HEK293 (cell line): ENCODE data around the gene UBXN10.
A peak's percentile ranks its signal among the peaks of the same experiment; 100 is the strongest.

Source experiments
- CTCF ChIA-PET: fragments of 350-600 bp; formaldehyde crosslinking; extraction: SDS; loops from one replicate; lab custom pipeline; 2021; ENCODE audit warnings: antibody characterized with exemption; lab: Yijun Ruan, JAX
- POLR2A ChIA-PET: fragments of 300-600 bp; formaldehyde crosslinking; extraction: SDS; loops from one replicate; lab custom pipeline; 2020; ENCODE audit warnings: antibody characterized with exemption, inconsistent platforms; lab: Yijun Ruan, JAX
- H3K27ac ChIP-seq: fragments of 200-500 bp; sonication (Bioruptor generic); 2 replicates; pipeline ENCODE4 v1.5.1; 2014; ENCODE audit warnings: low read depth, low read length, control low read depth, inconsistent platforms; ENCODE audit errors: extremely low read depth
- H3K36me3 ChIP-seq, 2 experiments: fragments of 200-500 bp in 1 of 2; sonication (Bioruptor generic) in 1 of 2; 1 replicate in 1 of 2; 2 replicates in 1 of 2; pipeline ENCODE4 v1.5.1; 2014 to 2017; ENCODE audit warnings: inconsistent platforms in 2 of 2, low read length in 2 of 2; ENCODE audit not compliant: control insufficient read depth in 2 of 2, insufficient read depth in 1 of 2
- H3K4me1 ChIP-seq: fragments of 200-500 bp; sonication (Bioruptor generic); 2 replicates; pipeline ENCODE4 v1.5.1; 2014; ENCODE audit warnings: mild to moderate bottlenecking, low read length, inconsistent platforms; ENCODE audit not compliant: control insufficient read depth, insufficient read depth
- H3K4me3 ChIP-seq: 2 replicates; pipeline ENCODE4 v1.5.1; 2011; ENCODE audit warnings: low read depth, mild to moderate bottlenecking, control low read depth, low read length, moderate library complexity
- H3K9me3 ChIP-seq: fragments of 200-500 bp; sonication (Bioruptor generic); 2 replicates; pipeline ENCODE4 v1.5.1; 2014; ENCODE audit warnings: low read depth, low read length, inconsistent platforms; ENCODE audit not compliant: control insufficient read depth, insufficient read depth
- EGR2 ChIP-seq: fragments of 450-650 bp; formaldehyde crosslinking; IDR thresholded peaks from 2 replicates; pipeline ENCODE4 v1.5.1; 2016; ENCODE audit warnings: low read depth, missing biosample characterization, missing genetic modification characterization
- KLF1 ChIP-seq: fragments of 450-650 bp; formaldehyde crosslinking; IDR thresholded peaks from 2 replicates; pipeline ENCODE4 v1.5.1; 2016; ENCODE audit warnings: missing biosample characterization, missing genetic modification characterization
- ZBTB17 ChIP-seq: fragments of 450-650 bp; formaldehyde crosslinking; IDR thresholded peaks from 2 replicates; pipeline ENCODE4 v1.5.1; 2016; ENCODE audit warnings: missing biosample characterization, missing genetic modification characterization
- ZBTB7A ChIP-seq: fragments of 450-650 bp; formaldehyde crosslinking; IDR thresholded peaks from 2 replicates; pipeline ENCODE4 v1.5.1; 2016; ENCODE audit warnings: low read depth, missing biosample characterization, missing genetic modification characterization
- ZFHX2 ChIP-seq: fragments of 450-650 bp; formaldehyde crosslinking; conservative IDR thresholded peaks from 2 replicates; pipeline ENCODE4 v1.5.1; 2016; ENCODE audit warnings: missing biosample characterization, missing genetic modification characterization
- ZNF10 ChIP-seq: fragments of 450-650 bp; formaldehyde crosslinking; IDR thresholded peaks from 2 replicates; pipeline ENCODE4 v1.5.1; 2017; ENCODE audit warnings: missing biosample characterization, missing genetic modification characterization
- ZNF114 ChIP-seq: fragments of 450-650 bp; formaldehyde crosslinking; IDR thresholded peaks from 2 replicates; pipeline ENCODE4 v1.5.0; 2017; ENCODE audit warnings: missing biosample characterization, missing genetic modification characterization
- ZNF16 ChIP-seq: fragments of 450-650 bp; formaldehyde crosslinking; IDR thresholded peaks from 2 replicates; pipeline ENCODE4 v1.5.1; 2016; ENCODE audit warnings: low read depth, missing biosample characterization, missing genetic modification characterization
- ZNF239 ChIP-seq: fragments of 450-650 bp; formaldehyde crosslinking; IDR thresholded peaks from 2 replicates; pipeline ENCODE4 v1.5.1; 2016; ENCODE audit warnings: missing biosample characterization, missing genetic modification characterization
- ZNF341 ChIP-seq: fragments of 450-650 bp; formaldehyde crosslinking; IDR thresholded peaks from 2 replicates; pipeline ENCODE4; 2016; ENCODE audit warnings: low read depth, missing biosample characterization, missing genetic modification characterization
- ZNF366 ChIP-seq: fragments of 450-650 bp; formaldehyde crosslinking; conservative IDR thresholded peaks from 2 replicates; pipeline ENCODE4 v1.5.1; 2016; ENCODE audit warnings: missing biosample characterization, missing genetic modification characterization
- ZNF433 ChIP-seq: fragments of 450-650 bp; formaldehyde crosslinking; IDR thresholded peaks from 2 replicates; pipeline ENCODE4 v1.5.1; 2016; ENCODE audit warnings: missing biosample characterization, missing genetic modification characterization, low read depth
- ZNF521 ChIP-seq: fragments of 450-650 bp; formaldehyde crosslinking; IDR thresholded peaks from 2 replicates; pipeline ENCODE4 v1.5.1; 2017; ENCODE audit warnings: missing biosample characterization, mild to moderate bottlenecking, missing genetic modification characterization
- ZNF560 ChIP-seq: fragments of 450-650 bp; formaldehyde crosslinking; IDR thresholded peaks from 2 replicates; pipeline ENCODE4 v1.5.1; 2017; ENCODE audit warnings: missing biosample characterization, missing genetic modification characterization, borderline replicate concordance
- ZNF654 ChIP-seq: fragments of 450-650 bp; formaldehyde crosslinking; IDR thresholded peaks from 2 replicates; pipeline ENCODE4 v1.5.1; 2016; ENCODE audit warnings: low read depth, missing biosample characterization, missing genetic modification characterization
- ZNF660 ChIP-seq: fragments of 450-650 bp; IDR thresholded peaks from 2 replicates; pipeline ENCODE4 v1.5.1; 2018; ENCODE audit warnings: missing biosample characterization, mild to moderate bottlenecking, missing genetic modification characterization
- ZNF670 ChIP-seq: fragments of 450-650 bp; formaldehyde crosslinking; IDR thresholded peaks from 2 replicates; pipeline ENCODE4 v1.5.1; 2016; ENCODE audit warnings: missing biosample characterization, missing genetic modification characterization, low read depth
- ZNF830 ChIP-seq: fragments of 450-650 bp; IDR thresholded peaks from 2 replicates; pipeline ENCODE4 v1.5.0; 2018; ENCODE audit warnings: missing biosample characterization, missing genetic modification characterization, low read depth, mild to moderate bottlenecking, moderate library complexity
- TF ChIP-seq, protein P1 (sequence below): fragments of 450-650 bp; formaldehyde crosslinking; IDR thresholded peaks from 2 replicates; pipeline ENCODE4 v1.5.1; 2017; ENCODE audit warnings: missing biosample characterization, missing genetic modification characterization
- TF ChIP-seq, protein P2 (sequence below): fragments of 450-650 bp; formaldehyde crosslinking; IDR thresholded peaks from 2 replicates; pipeline ENCODE4 v1.5.1; 2016; ENCODE audit warnings: missing biosample characterization, missing genetic modification characterization
- TF ChIP-seq, protein P3 (sequence below): fragments of 450-650 bp; formaldehyde crosslinking; IDR thresholded peaks from 2 replicates; pipeline ENCODE4 v1.5.1; 2016; ENCODE audit warnings: missing biosample characterization, missing genetic modification characterization

Gene UBXN10

DNA sequence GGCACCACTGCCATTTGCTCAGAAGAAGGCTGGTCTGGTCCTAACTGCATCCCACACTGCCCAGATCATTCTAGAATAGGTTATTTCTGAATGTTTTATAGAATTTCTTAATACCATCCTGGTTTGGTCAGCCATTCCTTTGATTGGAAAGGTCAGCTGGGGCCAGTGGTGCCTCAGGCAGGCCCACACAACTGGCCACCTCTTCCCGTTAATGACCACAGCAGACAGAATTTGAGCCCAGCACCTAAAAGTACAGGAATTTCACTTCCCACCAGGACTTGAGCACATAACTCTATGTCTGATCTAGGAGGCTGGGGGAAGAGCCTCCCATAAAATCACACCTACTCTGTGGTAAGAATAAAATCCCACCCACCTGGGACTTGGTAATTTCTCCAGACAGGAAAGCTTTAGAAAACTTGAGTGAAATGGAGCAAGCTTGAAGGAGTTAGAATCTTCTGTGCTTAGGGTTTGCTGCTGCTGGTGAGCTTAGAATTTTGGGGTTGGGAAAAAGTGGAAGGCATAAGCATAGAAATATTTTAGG lies 7.0 kb downstream of the UBXN10 start:
- CTCF ChIA-PET, result interaction anchor here (0.5 to 3.8 kb wide), 9 partner anchors 13 to 275 kb away, joined by 3 to 30 read pairs (median 3); no protein-coding TSS in a partner anchor
- TF ChIP-seq ZNF239 (tag by site-specific recombination) (no peak), ZBTB17 (tag by site-specific recombination) (no peak), ZFHX2 (tag by site-specific recombination) (peak; percentile 40), ZNF830 (tag by site-specific recombination) (no peak), ZNF670 (tag by site-specific recombination) (no peak), KLF1 (tag by site-specific recombination) (no peak), EGR2 (tag by site-specific recombination) (peak; percentile 80), ZNF433 (tag by site-specific recombination) (no peak), ZNF10 (tag by site-specific recombination) (no peak), ZNF560 (tag by site-specific recombination) (no peak), ZNF16 (tag by site-specific recombination) (no peak)
- Histone ChIP-seq H3K4me3 (no peak overlapping the region), H3K9me3 (no peaks in the 10 kb centered on the region), H3K36me3 (no peaks in the 10 kb centered on the region), H3K4me1 (no peaks in the 10 kb centered on the region), H3K27ac (no peak overlapping the region)
- POLR2A ChIA-PET, result no interaction called here

DNA sequence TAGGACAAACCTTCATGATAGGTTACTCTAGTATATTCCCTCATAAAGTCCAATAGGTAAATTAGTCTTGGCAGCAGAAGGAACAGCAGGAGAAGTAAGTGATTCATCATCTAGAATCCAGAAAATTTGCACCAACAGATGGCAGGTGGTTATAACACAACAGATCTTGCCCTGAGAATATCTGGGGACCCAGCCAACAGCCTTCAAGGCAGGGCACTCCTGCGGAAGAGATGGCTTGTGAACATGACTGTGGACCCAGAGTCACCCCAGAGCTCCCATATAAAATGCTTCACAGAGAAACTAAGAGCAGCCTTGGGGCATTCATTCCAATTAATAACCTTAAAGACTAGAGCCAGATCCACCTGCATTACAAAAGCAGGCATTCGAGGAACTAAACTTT lies 8.3 kb downstream of the UBXN10 start:
- POLR2A ChIA-PET, result no interaction called here
- no peak overlapping the region for H3K4me3 ChIP-seq
- no peaks in the 10 kb centered on the region for H3K9me3 ChIP-seq
- H3K27ac ChIP-seq, result no peak overlapping the region
- H3K36me3 ChIP-seq, result no peaks in the 10 kb centered on the region
- no peak for TF ChIP-seq ZNF341 (tag by site-specific recombination)
- TF ChIP-seq, protein P1, sequence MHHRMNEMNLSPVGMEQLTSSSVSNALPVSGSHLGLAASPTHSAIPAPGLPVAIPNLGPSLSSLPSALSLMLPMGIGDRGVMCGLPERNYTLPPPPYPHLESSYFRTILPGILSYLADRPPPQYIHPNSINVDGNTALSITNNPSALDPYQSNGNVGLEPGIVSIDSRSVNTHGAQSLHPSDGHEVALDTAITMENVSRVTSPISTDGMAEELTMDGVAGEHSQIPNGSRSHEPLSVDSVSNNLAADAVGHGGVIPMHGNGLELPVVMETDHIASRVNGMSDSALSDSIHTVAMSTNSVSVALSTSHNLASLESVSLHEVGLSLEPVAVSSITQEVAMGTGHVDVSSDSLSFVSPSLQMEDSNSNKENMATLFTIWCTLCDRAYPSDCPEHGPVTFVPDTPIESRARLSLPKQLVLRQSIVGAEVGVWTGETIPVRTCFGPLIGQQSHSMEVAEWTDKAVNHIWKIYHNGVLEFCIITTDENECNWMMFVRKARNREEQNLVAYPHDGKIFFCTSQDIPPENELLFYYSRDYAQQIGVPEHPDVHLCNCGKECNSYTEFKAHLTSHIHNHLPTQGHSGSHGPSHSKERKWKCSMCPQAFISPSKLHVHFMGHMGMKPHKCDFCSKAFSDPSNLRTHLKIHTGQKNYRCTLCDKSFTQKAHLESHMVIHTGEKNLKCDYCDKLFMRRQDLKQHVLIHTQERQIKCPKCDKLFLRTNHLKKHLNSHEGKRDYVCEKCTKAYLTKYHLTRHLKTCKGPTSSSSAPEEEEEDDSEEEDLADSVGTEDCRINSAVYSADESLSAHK (tag by site-specific recombination), result no peak
- no peak for TF ChIP-seq ZNF114 (tag by site-specific recombination)
- H3K4me1 ChIP-seq, result no peaks in the 10 kb centered on the region
- CTCF ChIA-PET, result interaction anchor here (0.6 to 3.8 kb wide), 15 partner anchors 12 to 397 kb away, joined by 3 to 37 read pairs (median 9); no protein-coding TSS in a partner anchor

DNA sequence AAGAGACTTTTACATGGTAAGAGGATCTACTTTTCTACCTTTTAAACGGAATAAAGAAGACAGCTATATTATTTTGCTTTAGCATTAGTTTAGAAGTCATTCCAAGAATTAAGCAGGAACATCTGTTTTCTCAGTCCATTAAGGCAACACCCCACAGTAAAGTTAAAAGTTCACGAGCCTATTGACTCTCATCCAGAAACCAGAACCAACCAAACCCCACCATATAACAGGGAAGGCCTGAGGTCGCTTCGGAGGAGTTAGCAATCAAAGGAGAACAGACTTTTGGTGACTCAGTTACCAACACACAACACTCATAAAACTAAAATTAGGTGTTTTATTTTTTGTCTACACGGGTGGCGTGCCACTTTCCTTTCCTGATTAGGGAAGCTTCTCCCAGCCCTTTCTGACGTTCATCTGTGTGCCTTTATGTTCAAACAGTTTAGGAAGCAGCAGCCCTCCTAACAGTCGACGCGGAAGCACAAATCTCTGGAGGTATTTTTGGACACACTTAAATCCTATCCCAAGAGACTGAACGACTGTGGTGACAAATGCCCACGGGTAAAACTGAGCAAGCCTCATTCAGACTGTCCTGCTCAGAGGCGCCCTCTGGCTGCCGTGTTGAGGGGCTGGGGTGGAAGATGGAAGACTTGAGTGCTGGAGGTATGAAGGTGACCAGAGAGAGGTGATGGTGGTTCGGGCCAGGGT lies 9.0 kb downstream of the UBXN10 start:
- no peak overlapping the region for H3K27ac ChIP-seq
- no peaks in the 10 kb centered on the region for H3K9me3 ChIP-seq
- POLR2A ChIA-PET, result no interaction called here
- H3K36me3 ChIP-seq, result no peaks in the 10 kb centered on the region
- TF ChIP-seq ZNF660 (tag by site-specific recombination) (peak; percentile 32; the same call in 1 of the 2 replicates), ZBTB7A (tag by site-specific recombination) (no peak), ZNF654 (tag by site-specific recombination) (peak; percentile 24), ZNF366 (tag by site-specific recombination) (peak; percentile 37; the same call in 1 of the 2 replicates), ZNF521 (tag by site-specific recombination) (no peak)
- TF ChIP-seq, protein P2, sequence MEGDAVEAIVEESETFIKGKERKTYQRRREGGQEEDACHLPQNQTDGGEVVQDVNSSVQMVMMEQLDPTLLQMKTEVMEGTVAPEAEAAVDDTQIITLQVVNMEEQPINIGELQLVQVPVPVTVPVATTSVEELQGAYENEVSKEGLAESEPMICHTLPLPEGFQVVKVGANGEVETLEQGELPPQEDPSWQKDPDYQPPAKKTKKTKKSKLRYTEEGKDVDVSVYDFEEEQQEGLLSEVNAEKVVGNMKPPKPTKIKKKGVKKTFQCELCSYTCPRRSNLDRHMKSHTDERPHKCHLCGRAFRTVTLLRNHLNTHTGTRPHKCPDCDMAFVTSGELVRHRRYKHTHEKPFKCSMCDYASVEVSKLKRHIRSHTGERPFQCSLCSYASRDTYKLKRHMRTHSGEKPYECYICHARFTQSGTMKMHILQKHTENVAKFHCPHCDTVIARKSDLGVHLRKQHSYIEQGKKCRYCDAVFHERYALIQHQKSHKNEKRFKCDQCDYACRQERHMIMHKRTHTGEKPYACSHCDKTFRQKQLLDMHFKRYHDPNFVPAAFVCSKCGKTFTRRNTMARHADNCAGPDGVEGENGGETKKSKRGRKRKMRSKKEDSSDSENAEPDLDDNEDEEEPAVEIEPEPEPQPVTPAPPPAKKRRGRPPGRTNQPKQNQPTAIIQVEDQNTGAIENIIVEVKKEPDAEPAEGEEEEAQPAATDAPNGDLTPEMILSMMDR, result 0 out of 2 replicates have a peak, but pooled peaks have one; percentile 40
- TF ChIP-seq, protein P3, sequence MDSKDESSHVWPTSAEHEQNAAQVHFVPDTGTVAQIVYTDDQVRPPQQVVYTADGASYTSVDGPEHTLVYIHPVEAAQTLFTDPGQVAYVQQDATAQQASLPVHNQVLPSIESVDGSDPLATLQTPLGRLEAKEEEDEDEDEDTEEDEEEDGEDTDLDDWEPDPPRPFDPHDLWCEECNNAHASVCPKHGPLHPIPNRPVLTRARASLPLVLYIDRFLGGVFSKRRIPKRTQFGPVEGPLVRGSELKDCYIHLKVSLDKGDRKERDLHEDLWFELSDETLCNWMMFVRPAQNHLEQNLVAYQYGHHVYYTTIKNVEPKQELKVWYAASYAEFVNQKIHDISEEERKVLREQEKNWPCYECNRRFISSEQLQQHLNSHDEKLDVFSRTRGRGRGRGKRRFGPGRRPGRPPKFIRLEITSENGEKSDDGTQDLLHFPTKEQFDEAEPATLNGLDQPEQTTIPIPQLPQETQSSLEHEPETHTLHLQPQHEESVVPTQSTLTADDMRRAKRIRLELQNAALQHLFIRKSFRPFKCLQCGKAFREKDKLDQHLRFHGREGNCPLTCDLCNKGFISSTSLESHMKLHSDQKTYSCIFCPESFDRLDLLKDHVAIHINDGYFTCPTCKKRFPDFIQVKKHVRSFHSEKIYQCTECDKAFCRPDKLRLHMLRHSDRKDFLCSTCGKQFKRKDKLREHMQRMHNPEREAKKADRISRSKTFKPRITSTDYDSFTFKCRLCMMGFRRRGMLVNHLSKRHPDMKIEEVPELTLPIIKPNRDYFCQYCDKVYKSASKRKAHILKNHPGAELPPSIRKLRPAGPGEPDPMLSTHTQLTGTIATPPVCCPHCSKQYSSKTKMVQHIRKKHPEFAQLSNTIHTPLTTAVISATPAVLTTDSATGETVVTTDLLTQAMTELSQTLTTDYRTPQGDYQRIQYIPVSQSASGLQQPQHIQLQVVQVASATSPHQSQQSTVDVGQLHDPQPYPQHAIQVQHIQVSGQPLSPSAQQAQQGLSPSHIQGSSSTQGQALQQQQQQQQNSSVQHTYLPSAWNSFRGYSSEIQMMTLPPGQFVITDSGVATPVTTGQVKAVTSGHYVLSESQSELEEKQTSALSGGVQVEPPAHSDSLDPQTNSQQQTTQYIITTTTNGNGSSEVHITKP, result peak; percentile 19; the same call in 1 of the 2 replicates
- CTCF ChIA-PET, result interaction anchor here (0.7 to 3.8 kb wide), 37 partner anchors 8 to 565 kb away, joined by 3 to 37 read pairs (median 4); no protein-coding TSS in a partner anchor
- no peaks in the 10 kb centered on the region for H3K4me1 ChIP-seq
- no peak overlapping the region for H3K4me3 ChIP-seq
